Measurements from ENCODE around the gene CCM2L.
"Not testable (repeated sequence)": the region's sequence is repeated elsewhere in the genome, so short reads cannot be mapped to it uniquely, and the experiment has no call there.

CCM2L gene

DNA sequence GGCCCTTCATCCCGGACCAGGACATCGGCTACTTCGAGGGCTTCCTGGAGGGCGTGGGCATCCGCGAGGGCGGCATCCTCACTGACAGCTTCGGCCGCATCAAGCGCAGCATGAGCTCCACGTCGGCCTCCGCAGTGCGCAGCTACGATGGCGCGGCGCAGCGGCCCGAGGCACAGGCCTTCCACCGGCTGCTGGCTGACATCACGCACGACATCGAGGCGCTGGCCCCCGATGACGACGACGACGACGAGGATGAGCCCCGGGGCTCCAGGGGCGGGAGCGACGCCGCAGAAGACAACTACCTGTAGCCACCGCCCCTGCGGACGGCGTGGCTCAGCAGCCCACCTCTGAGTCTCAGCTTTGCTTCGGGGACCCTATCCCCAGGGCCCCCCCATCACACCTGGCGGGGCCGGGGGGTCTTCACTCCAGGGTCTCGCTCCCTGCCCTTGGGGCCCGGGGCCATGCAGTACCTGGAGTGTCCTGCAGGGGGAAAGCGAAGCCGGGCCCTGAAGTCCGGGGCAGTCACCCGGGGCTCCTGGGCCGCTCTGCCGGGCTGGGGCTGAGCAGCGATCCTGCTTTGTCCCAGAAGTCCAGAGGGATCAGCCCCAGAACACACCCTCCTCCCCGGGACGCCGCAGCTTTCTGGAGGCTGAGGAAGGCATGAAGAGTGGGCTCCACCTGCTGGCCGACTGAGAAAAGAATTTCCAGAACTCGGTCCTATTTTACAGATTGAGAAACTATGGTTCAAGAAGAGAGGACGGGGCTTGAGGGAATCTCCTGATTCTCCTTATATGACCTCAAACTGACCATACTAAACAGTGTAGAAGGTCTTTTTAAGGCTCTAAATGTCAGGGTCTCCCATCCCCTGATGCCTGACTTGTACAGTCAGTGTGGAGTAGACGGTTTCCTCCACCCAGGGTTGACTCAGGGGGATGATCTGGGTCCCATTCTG is 21.0 kb downstream of the CCM2L start:
- DNase-seq (ENCODE audit: extremely low spot score), result peak; percentile 69
- CTCF ChIA-PET, result interaction anchor here (0.6 to 8.1 kb wide), 63 partner anchors 9 to 622 kb away, joined by 3 to 92 read pairs (median 4); partner anchors contain the start of genes DUSP15, HCK, MYLK2 and PDRG1
- POLR2A ChIA-PET, result no interaction called here
- TF ChIP-seq, protein P1, sequence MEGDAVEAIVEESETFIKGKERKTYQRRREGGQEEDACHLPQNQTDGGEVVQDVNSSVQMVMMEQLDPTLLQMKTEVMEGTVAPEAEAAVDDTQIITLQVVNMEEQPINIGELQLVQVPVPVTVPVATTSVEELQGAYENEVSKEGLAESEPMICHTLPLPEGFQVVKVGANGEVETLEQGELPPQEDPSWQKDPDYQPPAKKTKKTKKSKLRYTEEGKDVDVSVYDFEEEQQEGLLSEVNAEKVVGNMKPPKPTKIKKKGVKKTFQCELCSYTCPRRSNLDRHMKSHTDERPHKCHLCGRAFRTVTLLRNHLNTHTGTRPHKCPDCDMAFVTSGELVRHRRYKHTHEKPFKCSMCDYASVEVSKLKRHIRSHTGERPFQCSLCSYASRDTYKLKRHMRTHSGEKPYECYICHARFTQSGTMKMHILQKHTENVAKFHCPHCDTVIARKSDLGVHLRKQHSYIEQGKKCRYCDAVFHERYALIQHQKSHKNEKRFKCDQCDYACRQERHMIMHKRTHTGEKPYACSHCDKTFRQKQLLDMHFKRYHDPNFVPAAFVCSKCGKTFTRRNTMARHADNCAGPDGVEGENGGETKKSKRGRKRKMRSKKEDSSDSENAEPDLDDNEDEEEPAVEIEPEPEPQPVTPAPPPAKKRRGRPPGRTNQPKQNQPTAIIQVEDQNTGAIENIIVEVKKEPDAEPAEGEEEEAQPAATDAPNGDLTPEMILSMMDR (IDR thresholded peaks at IDR 0.05; ENCODE audit: control extremely low read depth, extremely low read depth, low read depth, missing control alignments), result peak; percentile 60

- ChIA-PET POLR2A (no interaction called here), CTCF (interaction anchor here (1.2 to 8.1 kb wide), 9 partner anchors 10 to 210 kb away, joined by 3 to 92 read pairs (median 28); partner anchors contain the start of gene PDRG1)
- TF ChIP-seq, protein P1 (IDR thresholded peaks at IDR 0.05; ENCODE audit: control extremely low read depth, extremely low read depth, low read depth, missing control alignments), result no peak
- DNase-seq (ENCODE audit: extremely low spot score), result no peak
These were observed 23.1 kb downstream of the CCM2L start for GRCh38 chr20:32033316-32033715.

GRCh38 chr20:32033721-32034120 is 23.5 kb downstream of the CCM2L start:
- DNase-seq (ENCODE audit: extremely low spot score); POLR2A ChIA-PET: not testable (repeated sequence)
- CTCF ChIA-PET, result interaction anchor here (1.2 to 8.1 kb wide), 8 partner anchors 9 to 211 kb away, joined by 3 to 92 read pairs (median 28); no protein-coding TSS in a partner anchor

- CTCF ChIA-PET, result interaction anchor here (1.0 to 8.1 kb wide), 24 partner anchors 8 to 212 kb away, joined by 3 to 92 read pairs (median 5); partner anchors contain the start of gene HCK
- DNase-seq (ENCODE audit: extremely low spot score), result no peak
- TF ChIP-seq, protein P1 (IDR thresholded peaks at IDR 0.05; ENCODE audit: control extremely low read depth, extremely low read depth, low read depth, missing control alignments), result peak; percentile 46
- POLR2A ChIA-PET, result interaction anchor here (0.7 kb wide), 1 partner anchor 30 kb away, joined by 3 read pairs; no protein-coding TSS in a partner anchor
These were observed 24.6 kb downstream of the CCM2L start for GRCh38 chr20:32034581-32035425.

GRCh38 chr20:32035426-32035779 is 25.2 kb downstream of the CCM2L start:
- no peak for DNase-seq (ENCODE audit: extremely low spot score)
- CTCF ChIA-PET, result interaction anchor here (0.6 to 8.1 kb wide), 25 partner anchors 10 to 212 kb away, joined by 3 to 92 read pairs (median 5); partner anchors contain the start of genes HCK and PDRG1
- POLR2A ChIA-PET, result no interaction called here
- TF ChIP-seq, protein P1 (IDR thresholded peaks at IDR 0.05; ENCODE audit: control extremely low read depth, extremely low read depth, low read depth, missing control alignments), result no peak

- ChIA-PET CTCF (interaction anchor here (0.8 to 8.1 kb wide), 13 partner anchors 13 to 213 kb away, joined by 3 to 92 read pairs (median 6); no protein-coding TSS in a partner anchor), POLR2A (no interaction called here)
- TF ChIP-seq, protein P1 (IDR thresholded peaks at IDR 0.05; ENCODE audit: control extremely low read depth, extremely low read depth, low read depth, missing control alignments), result no peak
- no peak for DNase-seq (ENCODE audit: extremely low spot score)
These were observed 26.0 kb downstream of the CCM2L start for GRCh38 chr20:32036252-32036651.

All from GM10248 (cell line).